Nephron (organoid): ENCODE data around the gene HYDIN.

Source experiments
- H3K27ac Mint-ChIP-seq, 3 experiments: 2 replicates each; pipeline ENCODE4 v1.8.0; 2020; ENCODE audit warnings: mixed read lengths in 3 of 3, mild to moderate bottlenecking in 2 of 3, moderate library complexity in 1 of 3
- H3K27me3 Mint-ChIP-seq: 2 replicates; pipeline ENCODE4 v1.8.0; 2021; ENCODE audit warnings: low read depth, mild to moderate bottlenecking, moderate library complexity, mixed read lengths
- H3K36me3 Mint-ChIP-seq: 2 replicates; pipeline ENCODE4 v1.8.0; 2020; ENCODE audit warnings: low read depth, mixed read lengths
- H3K4me1 Mint-ChIP-seq: 2 replicates; pipeline ENCODE4 v1.8.0; 2020; ENCODE audit warnings: mixed read lengths
- H3K4me3 Mint-ChIP-seq, 3 experiments: 2 replicates each; pipeline ENCODE4 v1.8.0; 2020; ENCODE audit warnings: mild to moderate bottlenecking in 3 of 3, mixed read lengths in 3 of 3, moderate library complexity in 2 of 3
- H3K9me3 Mint-ChIP-seq: 2 replicates; pipeline ENCODE4 v1.8.0; 2020; ENCODE audit warnings: mixed read lengths
- CTCF ChIP-seq, 3 experiments: fragments of 200-600 bp; sonication (generic); IDR thresholded peaks; one replicate each; pipeline ENCODE4 v1.5.0; 2021; ENCODE audit warnings: antibody characterized with exemption in 3 of 3; ENCODE audit not compliant: unreplicated experiment in 3 of 3

Gene HYDIN

DNA sequence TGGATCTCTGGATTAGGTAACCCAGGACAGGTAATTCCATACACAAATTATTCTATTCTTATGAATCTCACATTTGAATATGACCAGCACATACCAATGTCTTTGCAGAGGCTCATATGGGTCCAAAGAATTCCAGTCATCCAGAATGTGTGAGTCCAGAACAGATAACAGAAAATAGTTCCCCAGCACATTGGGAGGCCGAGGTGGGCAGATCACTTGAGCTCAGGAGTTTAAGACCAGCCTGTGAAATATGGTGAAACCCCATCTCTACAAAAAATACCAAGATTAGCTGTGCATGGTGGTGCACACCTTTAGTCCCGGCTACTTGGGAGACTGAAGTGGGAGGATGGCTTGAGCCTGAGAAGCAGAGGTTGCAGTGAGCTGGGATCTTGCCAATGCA, 26.9 kb downstream of the HYDIN start:
- no peaks in the 10 kb centered on the region for H3K4me1 Mint-ChIP-seq
- TF ChIP-seq CTCF (IDR thresholded peaks at IDR 0.05; ENCODE audit: unreplicated experiment in 3 of 3): no peak
- H3K27ac Mint-ChIP-seq: no peak overlapping the region
- peaks cover 39% of the 10 kb centered on the region for H3K9me3 Mint-ChIP-seq
- no peaks in the 10 kb centered on the region for H3K27me3 Mint-ChIP-seq
- H3K4me3 Mint-ChIP-seq: no peak overlapping the region
- no peaks in the 10 kb centered on the region for H3K36me3 Mint-ChIP-seq

- H3K36me3 Mint-ChIP-seq: no peaks in the 10 kb centered on the region
- peaks cover 23% of the 10 kb centered on the region for H3K9me3 Mint-ChIP-seq
- no peaks in the 10 kb centered on the region for H3K4me1 Mint-ChIP-seq
- H3K4me3 Mint-ChIP-seq: no peak overlapping the region
- no peak overlapping the region for H3K27ac Mint-ChIP-seq
- no peak for TF ChIP-seq CTCF (IDR thresholded peaks at IDR 0.05; ENCODE audit: unreplicated experiment in 3 of 3)
- no peaks in the 10 kb centered on the region for H3K27me3 Mint-ChIP-seq
Observed at GRCh38 chr16:71201556-71201955, 29.0 kb downstream of the HYDIN start.

DNA sequence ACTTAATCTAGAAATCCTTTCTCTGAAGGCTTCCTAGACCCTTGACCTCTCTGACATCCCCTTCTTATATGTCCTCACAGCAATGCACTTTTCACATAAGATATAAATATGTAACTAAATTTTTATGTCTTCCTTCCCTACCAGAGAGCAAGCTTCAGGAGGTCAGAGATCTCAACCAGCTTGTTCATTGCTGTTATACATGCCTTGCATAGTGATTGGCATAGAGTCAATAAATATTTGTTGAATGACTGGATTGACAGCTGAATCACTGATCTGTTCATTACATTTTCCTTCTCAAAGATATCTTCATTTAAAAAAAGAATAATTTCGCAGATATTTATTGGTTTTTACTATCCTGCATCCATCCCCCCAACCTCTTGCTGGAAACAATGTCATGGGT, 29.5 kb downstream of the HYDIN start:
- Mint-ChIP-seq H3K36me3 (no peaks in the 10 kb centered on the region), H3K27me3 (no peaks in the 10 kb centered on the region)
- TF ChIP-seq CTCF (IDR thresholded peaks at IDR 0.05; ENCODE audit: unreplicated experiment in 3 of 3): no peak

DNA sequence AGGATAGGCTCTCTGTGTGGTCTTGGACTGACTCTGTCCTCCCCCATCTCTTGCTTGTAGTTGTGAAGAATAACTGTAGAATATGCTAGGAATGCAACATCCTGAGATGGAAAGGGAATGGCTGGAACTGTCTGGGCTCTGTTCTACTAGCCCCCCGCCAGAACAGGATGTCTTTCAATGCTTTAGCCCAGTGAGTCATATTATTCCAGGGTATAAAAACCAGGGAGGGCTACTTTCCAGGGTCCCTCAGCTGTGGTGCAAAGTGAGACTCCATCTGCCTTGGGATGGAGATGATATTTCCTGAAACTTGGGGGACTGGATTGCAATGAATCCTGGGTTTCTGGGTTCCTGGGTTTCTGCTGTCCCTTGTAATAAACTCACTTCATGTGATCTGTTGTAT, 32.1 kb downstream of the HYDIN start:
- Mint-ChIP-seq H3K27ac (no peak overlapping the region), H3K27me3 (no peaks in the 10 kb centered on the region), H3K36me3 (no peaks in the 10 kb centered on the region), H3K4me3 (no peak overlapping the region), H3K4me1 (no peaks in the 10 kb centered on the region), H3K9me3 (peaks cover 13% of the 10 kb centered on the region)
- TF ChIP-seq CTCF (IDR thresholded peaks at IDR 0.05; ENCODE audit: unreplicated experiment in 3 of 3): no peak

More for the DNA sequence above, 29.5 kb downstream of the HYDIN start:
- H3K9me3 Mint-ChIP-seq: peaks cover 18% of the 10 kb centered on the region
- H3K4me1 Mint-ChIP-seq: no peaks in the 10 kb centered on the region
- no peak overlapping the region for H3K27ac Mint-ChIP-seq
- no peak overlapping the region for H3K4me3 Mint-ChIP-seq

- Mint-ChIP-seq H3K36me3 (no peaks in the 10 kb centered on the region), H3K4me1 (no peaks in the 10 kb centered on the region), H3K4me3 (no peak overlapping the region), H3K27me3 (no peaks in the 10 kb centered on the region), H3K9me3 (no peaks in the 10 kb centered on the region), H3K27ac (no peak overlapping the region)
- TF ChIP-seq CTCF (IDR thresholded peaks at IDR 0.05; ENCODE audit: unreplicated experiment in 3 of 3): no peak
Observed at GRCh38 chr16:71192387-71192786, 38.1 kb downstream of the HYDIN start.

DNA sequence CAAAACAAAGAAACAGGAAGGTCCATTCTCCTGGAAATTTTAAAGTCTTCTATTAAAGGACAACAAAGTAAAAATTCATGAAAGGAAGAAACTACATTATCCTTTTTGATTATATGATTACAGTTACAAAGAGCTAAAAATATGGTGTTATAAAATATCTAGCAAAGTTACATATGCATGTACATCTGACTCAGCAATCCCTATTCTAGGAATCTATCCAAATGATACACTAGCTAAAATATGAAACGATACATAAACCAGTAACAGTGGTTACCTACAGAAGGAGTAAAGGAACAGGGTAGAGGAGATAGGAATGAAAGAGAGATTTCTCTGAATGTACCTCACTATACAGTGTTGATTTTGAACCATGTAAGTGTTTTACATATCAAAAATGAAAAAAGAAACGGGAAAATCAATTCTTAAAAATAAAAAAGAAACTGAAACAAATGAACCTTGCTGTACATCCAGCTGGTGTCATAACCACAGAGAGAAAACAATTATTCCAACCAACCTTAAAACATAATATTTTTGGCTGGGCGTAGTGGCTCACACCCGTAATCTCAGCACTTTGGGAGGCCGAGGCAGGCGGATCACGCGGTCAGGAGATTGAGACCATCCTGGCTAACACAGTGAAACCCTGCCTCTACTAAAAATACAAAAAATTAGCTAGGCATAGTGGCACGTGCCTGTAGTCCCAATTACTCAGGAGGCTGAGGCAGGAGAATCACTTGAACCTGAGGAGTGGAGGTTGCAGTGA, 41.4 kb downstream of the HYDIN start:
- no peak for TF ChIP-seq CTCF (IDR thresholded peaks at IDR 0.05; ENCODE audit: unreplicated experiment in 3 of 3)
- H3K9me3 Mint-ChIP-seq: no peaks in the 10 kb centered on the region
- H3K27ac Mint-ChIP-seq: no peak overlapping the region
- H3K4me1 Mint-ChIP-seq: no peaks in the 10 kb centered on the region
- no peaks in the 10 kb centered on the region for H3K36me3 Mint-ChIP-seq
- H3K4me3 Mint-ChIP-seq: no peak overlapping the region
- H3K27me3 Mint-ChIP-seq: no peaks in the 10 kb centered on the region
